Measurements from ENCODE around the gene CRISPLD2. TPM values are rescaled to one million over a fixed set of nuclear protein-coding genes. Genes with fewer than 3 reads are reported as not detected.
A peak's percentile ranks its signal among the peaks of the same experiment; 100 is the strongest.

CRISPLD2 gene
- total RNA-seq, 4 donors from 2014 or later, result 174 to 411 (median 219) TPM

DNA sequence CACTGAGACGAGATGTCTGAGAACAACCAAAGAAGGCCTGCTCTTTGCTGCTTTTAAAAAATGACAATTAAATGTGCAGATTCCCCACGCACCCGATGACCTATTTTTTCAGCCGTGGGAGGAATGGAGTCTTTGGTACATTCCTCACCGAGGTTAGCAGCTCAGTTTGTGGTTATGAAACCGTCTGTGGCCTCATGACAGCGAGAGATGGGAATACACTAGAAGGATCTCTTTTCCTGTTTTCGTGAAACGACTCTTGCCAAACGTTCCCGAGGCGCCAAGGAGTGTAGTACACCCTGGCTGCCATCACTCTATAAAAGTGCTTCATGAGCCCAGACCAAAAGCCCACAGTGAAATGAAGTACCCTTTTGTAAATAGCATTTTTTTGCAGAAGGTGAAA lies 87.8 kb downstream of the CRISPLD2 start:
- peaks cover 0 to under 1% (median 0%) of the 10 kb centered on the region in 3 donors for H3K4me1 ChIP-seq
- peak overlapping the region in 2 of 4 donors; percentile 25 to 34 for H3K27ac ChIP-seq
- H3K36me3 ChIP-seq, result peaks cover 0 to 59% of the 10 kb centered on the region in 2 donors
- H3K4me3 ChIP-seq, result no peak overlapping the region
- 40 to 72% methylated on average over 3 to 10 of the region's 12 CpGs for WGBS, 2 donors (ENCODE audit: low coverage in 1 of 2)
- no peaks in the 10 kb centered on the region for H3K27me3 ChIP-seq
- no peaks in the 10 kb centered on the region for H3K9me3 ChIP-seq
- TF ChIP-seq, protein P1, sequence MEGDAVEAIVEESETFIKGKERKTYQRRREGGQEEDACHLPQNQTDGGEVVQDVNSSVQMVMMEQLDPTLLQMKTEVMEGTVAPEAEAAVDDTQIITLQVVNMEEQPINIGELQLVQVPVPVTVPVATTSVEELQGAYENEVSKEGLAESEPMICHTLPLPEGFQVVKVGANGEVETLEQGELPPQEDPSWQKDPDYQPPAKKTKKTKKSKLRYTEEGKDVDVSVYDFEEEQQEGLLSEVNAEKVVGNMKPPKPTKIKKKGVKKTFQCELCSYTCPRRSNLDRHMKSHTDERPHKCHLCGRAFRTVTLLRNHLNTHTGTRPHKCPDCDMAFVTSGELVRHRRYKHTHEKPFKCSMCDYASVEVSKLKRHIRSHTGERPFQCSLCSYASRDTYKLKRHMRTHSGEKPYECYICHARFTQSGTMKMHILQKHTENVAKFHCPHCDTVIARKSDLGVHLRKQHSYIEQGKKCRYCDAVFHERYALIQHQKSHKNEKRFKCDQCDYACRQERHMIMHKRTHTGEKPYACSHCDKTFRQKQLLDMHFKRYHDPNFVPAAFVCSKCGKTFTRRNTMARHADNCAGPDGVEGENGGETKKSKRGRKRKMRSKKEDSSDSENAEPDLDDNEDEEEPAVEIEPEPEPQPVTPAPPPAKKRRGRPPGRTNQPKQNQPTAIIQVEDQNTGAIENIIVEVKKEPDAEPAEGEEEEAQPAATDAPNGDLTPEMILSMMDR (IDR thresholded peaks at IDR 0.05), result peak in 1 of 4 experiments; percentile 26
- TF ChIP-seq EP300 (IDR thresholded peaks at IDR 0.05) (no peak), POLR2A (IDR thresholded peaks at IDR 0.05) (no peak), POLR2AphosphoS5 (IDR thresholded peaks at IDR 0.05) (peak; percentile 12)
- peak; percentile 77 for ATAC-seq

GRCh38 chr16:84909476-84910085 lies 89.8 kb downstream of the CRISPLD2 start:
- H3K27ac ChIP-seq, result peak overlapping the region in 2 of 4 donors; percentile 7 to 25
- H3K27me3 ChIP-seq, result no peaks in the 10 kb centered on the region
- TF ChIP-seq POLR2AphosphoS5 (IDR thresholded peaks at IDR 0.05), result no peak
- TF ChIP-seq EP300 (IDR thresholded peaks at IDR 0.05), result no peak
- TF ChIP-seq, protein P1 (IDR thresholded peaks at IDR 0.05), result no peak
- no peak for TF ChIP-seq POLR2A (IDR thresholded peaks at IDR 0.05)
- ATAC-seq, result no peak
- peaks cover 0 to 40% of the 10 kb centered on the region in 2 donors for H3K36me3 ChIP-seq
- H3K9me3 ChIP-seq, result no peaks in the 10 kb centered on the region
- peaks cover 0 to 20% (median 7%) of the 10 kb centered on the region in 3 donors for H3K4me1 ChIP-seq
- WGBS, 2 donors (ENCODE audit: low coverage in 1 of 2), result 73 to 83% methylated on average over 3 to 4 of the region's 9 CpGs
- H3K4me3 ChIP-seq, result no peak overlapping the region

GRCh38 chr16:84911486-84912216 lies 91.9 kb downstream of the CRISPLD2 start:
- Histone ChIP-seq H3K9me3 (no peaks in the 10 kb centered on the region), H3K36me3 (peaks cover 0 to 19% of the 10 kb centered on the region in 2 donors), H3K4me3 (no peak overlapping the region), H3K27me3 (no peaks in the 10 kb centered on the region), H3K27ac (peak overlapping the region in 2 of 4 donors; percentile 6 to 25), H3K4me1 (peaks cover 0 to 34% (median 9%) of the 10 kb centered on the region in 3 donors)
- WGBS, 2 donors (ENCODE audit: low coverage in 1 of 2), result 88 to 90% methylated on average over 11 to 12 of the region's 16 CpGs
- no peak for ATAC-seq
- TF ChIP-seq POLR2A (IDR thresholded peaks at IDR 0.05), result no peak
- no peak for TF ChIP-seq POLR2AphosphoS5 (IDR thresholded peaks at IDR 0.05)
- TF ChIP-seq, protein P1 (IDR thresholded peaks at IDR 0.05), result no peak
- no peak for TF ChIP-seq EP300 (IDR thresholded peaks at IDR 0.05)

GRCh38 chr16:84913315-84913714 lies 93.5 kb downstream of the CRISPLD2 start:
- Histone ChIP-seq H3K36me3 (peaks cover 0 to 3% of the 10 kb centered on the region in 2 donors), H3K4me1 (peaks cover 0 to 35% (median 9%) of the 10 kb centered on the region in 3 donors), H3K27me3 (no peaks in the 10 kb centered on the region), H3K9me3 (no peaks in the 10 kb centered on the region), H3K27ac (peak overlapping the region in 2 of 4 donors; percentile 48), H3K4me3 (no peak overlapping the region)
- TF ChIP-seq, protein P1 (IDR thresholded peaks at IDR 0.05), result no peak
- TF ChIP-seq EP300 (IDR thresholded peaks at IDR 0.05), result no peak
- peak; percentile 40 for TF ChIP-seq POLR2AphosphoS5 (IDR thresholded peaks at IDR 0.05)
- TF ChIP-seq POLR2A (IDR thresholded peaks at IDR 0.05), result no peak
- ATAC-seq, result peak; percentile 88
- WGBS, 2 donors (ENCODE audit: low coverage in 1 of 2), result 58 to 59% methylated on average over 2 to 4 of the region's 6 CpGs
